HK-2 (cell line): ENCODE results near the gene SF3A1.
"Not testable (repeated sequence)": the region's sequence is repeated elsewhere in the genome, so short reads cannot be mapped to it uniquely, and the experiment has no call there.

Experiments used
- DNase-seq: peaks from one replicate; pipeline ENCODE4 v3.0.0-alpha.2; 2018; ENCODE audit not compliant: unreplicated experiment

Gene SF3A1

DNA sequence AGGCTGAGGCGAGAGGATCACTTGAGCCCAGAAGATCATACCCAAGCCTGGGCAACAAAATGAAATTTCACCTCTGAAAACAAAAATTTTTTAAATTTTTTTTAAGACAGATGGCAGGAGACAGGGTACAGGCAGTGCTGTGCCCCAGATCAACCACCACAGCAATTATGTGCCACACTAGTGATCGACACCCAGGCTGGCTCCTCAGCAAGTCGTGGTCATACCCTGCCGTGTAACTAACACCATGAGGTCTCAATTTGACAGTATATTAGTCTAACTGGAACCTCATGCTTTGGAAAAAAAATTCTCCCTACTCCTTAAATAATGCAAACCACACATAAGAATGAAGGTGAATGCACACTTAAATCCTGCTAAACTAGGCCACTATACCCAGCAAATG, 8.3 kb downstream of the SF3A1 start:
- no peak for DNase-seq

DNA sequence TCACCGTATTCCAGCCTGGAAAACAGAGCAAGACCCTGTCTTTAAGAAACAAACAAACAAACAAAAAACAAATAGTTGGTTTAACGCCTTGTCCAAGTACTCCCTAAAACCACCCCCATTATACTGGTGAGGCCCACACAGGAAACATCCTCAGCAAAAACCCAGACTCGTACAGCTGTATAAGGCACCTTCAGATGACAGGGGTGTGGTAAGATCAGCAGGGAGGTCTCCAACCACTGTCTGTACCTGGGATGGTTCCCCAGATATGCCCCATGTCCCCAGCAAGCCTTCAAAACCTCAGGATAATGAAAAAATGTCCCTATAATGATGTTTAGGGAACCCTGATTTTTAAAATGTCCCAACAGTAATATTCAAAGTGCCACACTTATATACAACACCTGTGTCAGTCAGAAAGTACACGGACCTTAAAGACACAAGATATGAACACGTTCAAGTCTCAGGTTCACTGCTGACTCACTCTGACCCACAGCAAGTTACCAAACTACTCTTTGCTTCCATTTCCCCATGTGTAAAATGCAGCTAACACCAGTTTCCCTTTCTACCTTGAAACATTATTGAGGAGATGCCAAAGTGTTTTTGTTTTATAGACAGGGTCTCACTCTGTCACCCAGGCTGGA, 9.3 kb downstream of the SF3A1 start:
- DNase-seq, result no peak

DNA sequence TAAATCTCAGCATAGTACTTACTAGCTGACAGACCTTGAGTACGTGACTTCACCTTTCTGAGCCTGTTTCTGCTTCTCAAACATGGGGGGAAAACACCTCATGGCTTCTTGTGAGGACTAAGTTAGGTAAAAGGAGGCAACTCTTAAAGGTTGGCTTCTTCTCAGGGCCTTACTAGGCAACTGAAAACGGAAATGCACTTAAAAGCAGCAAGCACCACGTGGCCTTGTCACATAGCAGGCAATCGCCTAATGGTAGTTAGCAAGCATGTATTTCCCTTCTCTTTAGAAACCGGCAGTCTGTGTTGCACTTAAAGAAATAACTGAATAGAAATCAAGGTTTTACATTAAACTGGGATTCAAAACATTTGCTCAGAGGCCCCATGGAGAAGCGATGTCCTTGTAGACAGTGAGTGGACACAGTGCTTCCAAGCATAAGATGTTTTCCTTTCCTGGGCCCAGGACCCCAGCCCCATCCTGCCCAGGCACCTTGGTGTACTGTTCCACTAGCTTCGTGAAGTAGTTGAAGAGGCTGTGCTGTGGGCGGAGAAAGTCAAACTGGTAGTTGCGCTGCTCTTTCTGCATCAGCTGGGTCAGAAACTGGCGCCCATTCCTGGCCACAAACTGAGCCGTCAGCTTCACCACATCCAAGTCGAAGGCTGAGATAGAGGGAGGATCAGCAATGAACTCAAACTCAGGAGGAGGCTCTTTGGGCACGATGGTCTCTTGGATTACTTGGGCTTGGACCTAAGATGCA, 12.1 kb downstream of the SF3A1 start:
- DNase-seq, result no peak

DNA sequence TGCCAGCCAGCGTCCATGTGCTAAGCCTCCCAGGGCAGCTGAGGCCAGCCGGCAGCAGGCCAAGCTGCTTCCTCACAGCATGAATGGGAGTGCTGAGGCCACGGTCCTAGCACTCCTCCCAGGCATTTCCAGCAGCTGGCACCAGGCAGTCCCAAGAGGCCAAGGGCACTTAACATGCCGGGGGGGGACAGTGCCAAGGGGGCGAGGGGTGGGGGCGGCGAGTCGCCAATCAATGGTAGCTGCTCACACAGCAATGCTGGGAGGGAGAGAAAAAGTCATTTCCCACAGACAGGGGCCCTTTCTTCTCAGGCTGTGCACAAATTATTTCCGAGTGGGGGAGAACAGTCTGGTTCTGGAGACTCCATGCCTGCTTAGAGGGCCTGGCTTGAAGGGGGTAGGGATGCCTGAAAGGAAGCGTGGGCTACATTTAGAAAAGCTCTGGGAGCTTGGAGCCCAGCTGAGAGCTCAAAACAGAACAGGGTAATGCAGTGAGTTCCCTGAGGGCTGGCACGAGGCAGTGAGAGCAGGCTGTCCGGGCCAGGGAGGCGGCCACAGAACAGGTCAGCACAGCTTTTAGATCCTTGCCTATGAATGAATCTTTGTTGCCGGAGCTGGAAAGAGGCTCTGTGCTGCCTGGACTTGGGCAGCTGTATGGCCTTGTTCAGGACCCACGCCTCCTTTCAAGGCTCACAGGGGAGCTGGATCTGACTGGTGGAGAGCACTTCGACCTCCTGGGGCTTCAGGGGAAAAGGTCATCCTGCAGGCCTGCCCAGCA, 15.6 kb downstream of the SF3A1 start:
- no peak for DNase-seq

DNA sequence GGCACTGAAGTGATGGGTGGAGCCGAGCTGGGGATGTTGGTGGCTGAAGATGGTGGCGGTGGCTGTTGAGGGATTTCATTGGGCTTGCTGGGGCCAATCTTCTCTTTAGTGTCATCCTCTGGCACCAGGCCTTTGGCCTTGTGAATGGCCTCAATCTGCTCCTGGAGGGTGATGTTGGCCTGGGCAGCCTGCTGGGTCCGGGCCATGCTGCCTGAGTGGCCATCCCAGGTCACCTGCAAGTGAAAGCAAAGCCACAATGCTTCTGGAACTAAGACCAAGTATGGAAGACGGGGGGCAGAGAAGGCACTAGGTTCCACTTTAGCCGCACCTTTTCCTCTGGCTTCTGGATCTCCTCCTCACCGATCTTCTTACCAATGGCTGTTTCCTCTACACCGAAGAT, 17.9 kb downstream of the SF3A1 start:
- DNase-seq, result no peak

DNA sequence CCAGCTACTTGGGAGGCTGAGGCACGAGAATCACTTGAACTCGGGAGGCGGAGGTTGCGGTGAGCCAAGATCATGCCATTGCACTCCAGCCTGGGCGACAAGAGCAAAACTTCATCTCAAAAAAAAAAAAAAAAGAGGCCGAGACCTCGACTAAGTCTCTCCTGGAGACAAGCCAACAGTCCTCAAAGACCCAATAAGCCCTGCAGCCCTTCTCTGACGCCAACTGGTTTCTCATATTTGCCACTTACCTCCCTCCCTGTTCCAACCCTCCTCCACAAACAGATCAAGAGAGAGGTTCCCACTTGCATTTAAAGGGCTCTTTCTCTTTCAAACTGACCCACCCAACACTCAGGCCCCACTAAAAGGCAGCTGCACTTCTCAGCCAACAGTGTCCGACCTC, 18.4 kb downstream of the SF3A1 start:
- not testable (repeated sequence) for DNase-seq

DNA sequence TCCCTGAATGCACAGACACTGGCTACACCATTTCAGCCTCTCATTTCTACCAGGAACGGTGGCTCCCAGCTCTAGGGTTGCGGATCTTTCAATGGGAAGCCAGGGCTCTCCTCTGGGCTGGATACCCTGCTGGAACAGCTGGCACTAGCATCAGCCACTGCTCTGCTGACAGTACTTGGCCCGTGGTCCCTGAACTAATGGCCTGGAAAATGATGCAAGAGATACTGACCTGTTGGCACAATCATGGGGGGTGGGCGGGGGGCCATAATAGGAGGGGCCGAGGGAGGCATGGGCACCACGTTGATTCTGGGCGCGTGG, 19.3 kb downstream of the SF3A1 start:
- no peak for DNase-seq

DNA sequence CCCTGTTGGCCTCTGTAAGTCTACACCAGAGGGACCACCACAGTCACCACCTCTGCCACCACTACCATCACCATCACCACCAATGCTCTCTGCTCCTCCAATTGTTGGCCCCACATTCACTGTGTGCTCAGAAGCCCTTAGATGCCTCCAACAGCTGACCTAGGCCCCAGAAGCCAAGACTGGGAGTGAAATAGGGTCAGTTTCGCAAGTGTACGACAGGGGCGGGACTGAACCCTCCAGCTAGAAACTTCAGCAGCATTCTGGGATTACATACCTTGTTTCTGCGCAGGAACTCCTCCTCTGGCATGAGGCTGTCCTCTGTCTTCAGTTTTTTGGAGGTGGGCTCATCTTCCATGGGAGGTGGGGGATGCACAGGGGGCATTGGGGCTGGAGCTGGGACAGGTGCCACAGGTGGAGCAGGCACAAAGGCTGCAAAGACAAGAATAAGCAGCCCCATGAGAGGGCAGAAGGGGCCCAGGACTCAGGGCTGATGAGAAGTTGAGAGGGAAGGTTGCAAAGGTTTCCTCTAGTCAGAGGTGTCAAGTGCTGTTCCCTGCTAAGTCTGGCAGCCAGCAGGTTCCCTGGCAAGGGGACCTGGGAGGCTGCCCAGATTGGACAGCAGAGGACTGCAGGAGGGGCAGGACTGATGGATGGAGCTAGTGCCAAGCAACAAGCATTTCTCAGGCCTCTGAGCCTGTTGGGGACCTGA, 19.8 kb downstream of the SF3A1 start:
- DNase-seq, result no peak

DNA sequence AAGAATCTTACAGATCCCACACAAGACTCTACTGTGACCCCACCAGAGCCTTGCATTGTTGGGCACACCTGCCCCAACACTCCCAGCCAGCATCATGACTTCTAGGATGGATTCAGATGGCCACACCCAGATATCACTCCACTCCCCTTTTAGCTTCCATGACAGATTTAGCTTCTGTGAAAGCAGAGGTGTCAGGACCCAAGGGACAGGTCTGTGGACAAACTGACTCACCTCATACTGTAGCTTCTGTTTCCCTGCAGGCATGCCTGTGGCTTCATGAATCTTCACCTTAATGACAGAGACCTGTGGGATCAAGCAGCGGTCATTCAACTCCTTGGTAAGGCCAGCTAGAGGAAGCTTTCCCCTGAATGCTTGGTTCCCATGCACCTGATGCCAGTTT, 21.5 kb downstream of the SF3A1 start:
- DNase-seq, result no peak

DNA sequence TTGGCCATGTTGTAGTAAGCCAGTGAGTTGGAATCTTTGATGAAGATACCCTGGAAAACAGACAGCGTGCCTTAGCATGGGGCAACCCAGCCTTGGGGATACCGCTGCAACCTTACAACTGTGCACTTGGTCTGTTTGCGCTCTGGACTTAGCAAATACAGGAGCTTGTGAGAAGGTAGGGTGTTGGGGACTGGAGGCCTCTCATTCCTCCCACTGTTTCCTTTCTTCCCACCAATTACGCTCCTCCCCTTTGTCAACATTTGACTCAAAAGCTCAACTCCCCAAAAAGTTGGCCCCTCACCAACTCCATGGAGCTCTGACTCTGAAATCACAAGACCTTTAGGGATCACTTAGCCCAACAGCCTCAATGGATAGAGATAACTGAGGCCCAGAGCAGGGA, 22.0 kb downstream of the SF3A1 start:
- DNase-seq, result no peak

DNA sequence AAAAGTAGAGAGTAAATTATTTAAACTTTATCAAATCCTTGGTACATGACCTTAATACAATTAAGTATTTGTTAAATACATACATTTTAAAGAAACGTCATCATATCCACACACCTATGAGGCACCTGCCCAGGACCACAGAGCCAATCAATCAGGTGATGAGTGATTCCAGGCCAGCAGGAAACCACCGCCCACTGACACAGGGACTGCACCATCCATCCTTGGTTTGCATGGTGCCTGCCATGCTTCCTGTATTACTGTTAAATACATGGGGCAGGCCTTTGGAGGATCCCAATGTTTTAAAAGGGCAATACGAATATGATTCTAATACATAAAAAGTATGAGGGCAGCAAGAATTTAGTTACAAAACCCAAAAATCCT, 23.0 kb downstream of the SF3A1 start:
- DNase-seq, result no peak

DNA sequence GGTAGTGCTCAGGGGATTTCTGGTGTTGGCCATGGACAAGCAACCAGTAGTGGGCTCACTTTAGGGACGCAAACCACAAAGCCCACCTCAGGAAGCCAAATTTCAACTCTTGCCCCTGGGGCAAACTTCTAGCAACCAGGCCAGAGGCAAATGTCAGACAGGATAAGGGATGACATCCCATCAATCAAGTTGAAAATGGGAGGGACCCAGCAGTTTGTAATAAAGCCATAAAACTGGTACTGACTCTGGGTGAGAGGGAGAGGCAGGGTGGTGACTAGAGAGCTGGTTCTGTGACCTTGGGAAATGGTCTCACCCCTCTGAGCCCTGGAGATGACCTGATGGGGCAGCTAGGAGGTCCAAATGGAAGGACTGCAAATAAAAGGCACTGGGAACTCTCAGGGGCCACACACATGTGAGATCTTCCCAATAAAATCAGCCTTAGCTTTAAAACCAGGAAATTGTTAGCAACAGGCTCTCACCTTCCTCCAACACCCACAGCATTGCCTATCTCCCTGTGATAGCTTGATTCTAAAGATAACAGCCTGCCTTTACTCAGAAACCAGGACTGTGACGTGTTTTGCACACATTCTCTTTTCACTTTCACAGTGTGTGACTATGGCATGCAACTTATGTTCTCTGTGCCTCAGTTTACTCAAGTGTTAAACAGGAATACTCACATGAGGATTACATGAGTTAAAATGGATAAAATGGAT, 23.5 kb downstream of the SF3A1 start:
- no peak for DNase-seq

DNA sequence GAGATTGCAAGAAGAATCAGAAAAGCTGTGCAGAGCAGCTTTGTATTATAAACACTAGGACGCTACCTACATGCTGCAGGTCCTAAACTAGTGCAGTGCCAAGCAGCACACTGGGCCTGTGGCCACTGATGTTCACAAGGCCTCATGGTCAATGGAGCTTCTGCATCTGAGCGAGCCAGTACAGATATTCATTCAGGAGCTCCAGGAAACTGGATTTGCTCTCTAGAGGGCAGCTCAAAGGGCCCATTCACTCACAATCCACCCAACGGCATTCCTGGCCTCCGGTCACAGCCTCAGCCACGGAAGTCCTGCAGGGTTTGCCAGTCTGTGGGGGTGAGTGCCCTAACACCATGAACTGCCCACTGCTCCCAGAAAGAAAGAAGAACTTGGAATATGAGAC, 24.1 kb downstream of the SF3A1 start:
- DNase-seq, result no peak

DNA sequence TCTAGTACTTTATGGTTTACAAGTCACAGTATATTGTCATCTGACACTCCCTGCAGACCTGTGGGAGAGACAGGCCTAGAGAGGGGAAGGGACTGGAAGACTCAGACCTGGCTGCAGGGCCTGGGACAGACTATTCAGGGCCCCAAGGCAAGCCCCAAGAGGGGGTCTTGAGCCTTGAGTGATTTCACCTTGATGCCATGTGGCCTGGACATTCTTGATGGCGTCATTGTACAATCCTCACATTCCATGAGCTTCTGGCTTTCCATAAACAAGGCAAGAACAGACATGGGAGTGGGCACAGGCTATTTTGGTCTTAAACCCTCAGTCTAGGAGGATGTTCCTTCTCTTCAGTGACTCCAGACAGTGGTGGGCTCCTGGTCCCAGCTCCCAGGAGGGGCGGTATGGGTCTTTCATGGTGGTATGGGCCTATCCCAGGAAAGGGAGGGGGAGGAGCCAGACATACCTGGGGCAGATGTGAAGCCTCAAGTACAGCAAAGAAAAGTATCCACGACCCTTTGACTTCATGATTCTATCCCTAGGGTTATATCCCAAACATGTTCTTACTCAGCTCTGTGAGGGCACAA, 28.1 kb downstream of the SF3A1 start:
- DNase-seq, result no peak

DNA sequence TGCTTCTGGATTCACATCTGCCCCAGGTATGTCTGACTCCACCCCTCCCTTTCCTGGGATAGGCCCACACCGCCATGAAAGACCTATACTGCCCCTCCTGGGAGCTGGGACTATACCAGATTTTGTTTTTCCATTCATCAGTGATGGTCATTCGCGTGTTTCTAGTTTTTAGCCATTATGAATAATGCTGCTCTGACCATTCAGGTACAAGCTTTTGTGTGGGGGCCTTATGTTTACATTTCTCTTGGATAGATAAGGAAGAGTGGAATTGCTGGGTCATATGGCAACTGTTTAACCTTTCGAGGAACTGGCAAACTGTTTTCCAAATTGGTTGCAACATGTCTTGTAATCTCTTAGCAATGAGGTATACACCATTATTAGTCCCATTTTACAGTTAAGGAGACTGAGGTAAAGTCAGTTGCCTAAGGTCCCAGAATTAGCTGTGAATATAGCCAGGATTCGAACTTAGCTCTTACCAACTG, 28.8 kb downstream of the SF3A1 start:
- peak; percentile 13 for DNase-seq

DNA sequence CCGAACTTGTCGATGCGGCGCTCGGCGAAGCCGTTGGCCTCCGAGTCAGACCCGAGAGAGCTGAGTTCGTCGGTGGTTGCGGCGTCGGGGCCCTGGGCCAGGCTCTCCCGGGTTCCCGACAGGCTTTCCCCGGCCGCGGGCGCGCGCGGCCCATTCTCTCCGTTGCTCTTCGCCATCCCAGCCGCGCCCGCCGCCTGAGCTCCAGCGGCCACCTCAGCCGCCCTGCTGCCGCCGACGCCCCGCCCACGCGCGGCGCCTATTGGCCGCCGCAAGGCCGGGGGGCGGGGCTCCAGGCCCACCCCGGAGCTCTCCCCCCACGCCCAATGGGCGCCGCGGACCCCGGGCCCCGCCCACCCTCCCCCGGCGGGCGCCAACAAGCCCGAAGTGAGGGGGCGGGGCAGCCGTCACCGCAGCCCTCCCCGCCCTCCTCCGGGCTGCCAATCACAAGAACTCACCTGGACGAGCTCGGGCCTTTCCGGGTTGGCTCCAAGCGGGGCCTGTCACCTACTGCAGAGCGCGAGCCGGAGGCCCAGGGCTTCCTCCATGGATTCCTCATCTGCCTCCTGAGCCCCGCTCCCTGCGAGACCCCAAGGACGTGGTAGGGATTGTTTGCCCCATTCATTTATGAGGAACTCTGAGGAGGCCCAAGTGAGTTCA, 29.9 kb downstream of the SF3A1 start, which contains the start of gene TBC1D10A:
TSS of gene TBC1D10A (minus strand) at position 236 of the 657 bp plus-strand sequence. CDS start at position 176, 60 bp downstream.
- peak; percentile 89 for DNase-seq

DNA sequence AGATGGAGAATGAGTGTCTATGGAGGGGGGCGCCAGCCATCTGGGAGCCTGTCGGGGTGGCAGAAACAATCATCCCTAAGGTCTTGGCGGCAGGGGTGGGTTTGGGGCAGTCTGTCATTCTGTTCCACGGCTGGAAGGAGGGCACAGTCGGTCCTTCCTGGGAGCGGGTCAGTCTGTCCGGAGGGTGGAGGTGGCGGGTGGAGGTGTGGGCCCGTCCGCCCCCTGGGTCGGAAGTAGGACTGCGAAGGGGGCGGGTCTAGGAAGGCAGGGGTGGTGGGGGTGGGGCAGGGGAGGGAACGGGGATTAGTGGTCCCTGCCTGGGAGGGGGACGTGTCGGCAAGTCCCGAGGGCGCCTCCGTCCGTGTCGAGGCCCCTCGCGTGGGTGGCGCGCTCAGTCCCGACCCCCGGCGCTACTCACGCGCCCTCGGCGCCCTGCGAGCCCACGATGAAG, 30.4 kb downstream of the SF3A1 start:
- peak; percentile 46 for DNase-seq

DNA sequence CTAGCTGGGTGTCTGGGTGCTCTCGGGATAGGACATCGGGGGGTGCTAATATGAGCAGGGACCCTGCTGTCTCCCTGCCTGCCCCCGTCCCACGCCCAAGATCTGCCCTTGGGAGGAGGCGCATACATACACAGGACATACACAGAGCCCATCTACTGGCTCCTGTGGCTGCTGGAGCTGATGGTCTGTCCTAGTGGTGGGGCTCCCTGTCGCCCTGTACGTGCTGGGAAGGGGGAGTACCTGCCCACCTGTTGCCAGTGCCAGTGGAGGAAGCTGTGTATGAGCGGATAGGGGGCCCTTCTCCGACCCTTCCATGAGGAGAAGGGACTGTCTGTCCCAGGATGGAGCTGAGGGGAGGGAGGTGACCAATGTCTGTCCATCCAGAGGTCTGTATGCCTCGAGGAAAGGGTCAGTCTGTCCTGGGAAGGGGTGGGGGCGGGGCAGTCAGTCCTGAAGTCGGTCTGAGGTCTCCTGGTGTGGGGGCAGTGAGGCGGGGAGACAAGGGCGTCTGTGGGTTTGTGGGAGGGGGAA, 30.9 kb downstream of the SF3A1 start:
- DNase-seq, result no peak

DNA sequence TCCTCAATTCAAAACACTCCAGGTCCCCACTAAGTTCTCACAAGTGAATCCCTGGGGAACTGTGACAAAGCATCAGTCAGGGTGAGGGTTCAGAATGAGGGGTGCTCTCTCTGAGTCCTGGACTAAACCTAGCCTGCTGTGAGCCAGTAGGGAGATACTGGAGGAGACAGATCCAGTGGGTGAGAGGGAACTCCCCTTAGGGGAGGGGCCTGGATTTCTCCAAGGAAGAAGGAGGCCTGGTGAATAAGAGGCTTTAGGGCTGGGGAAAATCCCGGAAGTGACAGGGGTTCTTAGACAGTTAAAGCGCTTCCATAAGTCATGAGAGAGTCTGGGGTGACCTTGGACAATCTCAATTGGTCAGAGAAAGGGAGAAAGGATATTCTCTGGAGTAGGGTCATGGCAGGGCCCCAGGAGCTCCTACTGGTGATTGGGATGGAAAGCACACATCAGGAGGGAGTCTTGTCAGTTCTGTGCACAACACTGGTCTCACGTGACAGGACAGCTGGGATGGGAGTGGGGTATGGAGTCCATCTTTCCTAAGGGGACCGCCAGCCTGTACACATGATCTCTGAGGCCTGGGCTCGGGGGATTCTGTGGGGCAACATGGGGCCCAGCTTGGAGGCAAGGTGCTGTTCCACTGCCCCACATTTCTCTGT, 31.5 kb downstream of the SF3A1 start:
- peak; percentile 64 for DNase-seq
